Stimulated activated CD4-positive, alpha-beta T cell treated with anti-CD3 and anti-CD28 coated beads, Interleukin-2, amount 100 ng/mL, for 24 hours (primary cell): ENCODE data around the gene COL23A1.

ENCODE experiments used
- DNase-seq, 2 donors: peaks; one replicate each; pipeline ENCODE4 v3.0.0-alpha.2; 2020

COL23A1 gene

GRCh38 chr5:178388386-178389025 lies 201.7 kb downstream of the COL23A1 start:
- no peak for DNase-seq

GRCh38 chr5:178387856-178388190 lies 202.4 kb downstream of the COL23A1 start:
- DNase-seq, result no peak

- DNase-seq, result no peak
Observed at GRCh38 chr5:178387061-178387855, 202.9 kb downstream of the COL23A1 start.

- no peak for DNase-seq
Observed at GRCh38 chr5:178386336-178386931, 203.8 kb downstream of the COL23A1 start.

- DNase-seq, result no peak
Observed at GRCh38 chr5:178385496-178385890, 204.7 kb downstream of the COL23A1 start.

DNA sequence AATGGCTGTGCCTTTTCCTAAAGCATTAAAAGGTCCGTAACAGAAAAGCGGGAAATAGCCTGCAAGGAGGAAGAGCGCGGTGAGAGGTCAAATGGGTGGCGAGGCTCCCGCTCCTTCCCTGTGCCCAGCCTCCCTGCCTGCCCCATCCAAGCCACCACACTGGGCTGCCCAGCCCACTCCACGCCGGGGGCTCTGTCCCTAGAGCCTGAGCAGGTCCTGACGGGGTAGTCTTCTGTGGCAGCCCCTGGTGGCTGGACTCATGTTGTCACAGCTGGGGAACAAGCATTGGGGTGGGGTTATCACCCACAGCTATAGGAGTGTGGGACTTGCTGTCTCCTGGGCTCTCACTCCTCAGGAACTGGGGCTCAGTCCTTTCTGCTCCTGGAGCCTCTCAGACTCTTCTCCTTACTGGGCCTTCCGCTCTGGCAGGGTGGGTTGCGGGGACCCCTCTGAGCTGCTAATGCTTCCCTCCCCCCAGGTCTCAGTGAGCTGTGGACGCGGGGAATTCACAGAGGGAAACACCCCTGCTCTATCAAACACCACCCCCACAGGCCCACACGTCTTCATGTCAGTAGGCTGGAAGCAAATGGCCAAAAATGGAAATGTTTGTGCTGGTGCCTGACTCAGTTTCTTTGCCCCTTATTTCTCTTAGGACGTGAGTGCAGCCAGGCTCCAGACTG lies 205.2 kb downstream of the COL23A1 start:
- no peak for DNase-seq

DNA sequence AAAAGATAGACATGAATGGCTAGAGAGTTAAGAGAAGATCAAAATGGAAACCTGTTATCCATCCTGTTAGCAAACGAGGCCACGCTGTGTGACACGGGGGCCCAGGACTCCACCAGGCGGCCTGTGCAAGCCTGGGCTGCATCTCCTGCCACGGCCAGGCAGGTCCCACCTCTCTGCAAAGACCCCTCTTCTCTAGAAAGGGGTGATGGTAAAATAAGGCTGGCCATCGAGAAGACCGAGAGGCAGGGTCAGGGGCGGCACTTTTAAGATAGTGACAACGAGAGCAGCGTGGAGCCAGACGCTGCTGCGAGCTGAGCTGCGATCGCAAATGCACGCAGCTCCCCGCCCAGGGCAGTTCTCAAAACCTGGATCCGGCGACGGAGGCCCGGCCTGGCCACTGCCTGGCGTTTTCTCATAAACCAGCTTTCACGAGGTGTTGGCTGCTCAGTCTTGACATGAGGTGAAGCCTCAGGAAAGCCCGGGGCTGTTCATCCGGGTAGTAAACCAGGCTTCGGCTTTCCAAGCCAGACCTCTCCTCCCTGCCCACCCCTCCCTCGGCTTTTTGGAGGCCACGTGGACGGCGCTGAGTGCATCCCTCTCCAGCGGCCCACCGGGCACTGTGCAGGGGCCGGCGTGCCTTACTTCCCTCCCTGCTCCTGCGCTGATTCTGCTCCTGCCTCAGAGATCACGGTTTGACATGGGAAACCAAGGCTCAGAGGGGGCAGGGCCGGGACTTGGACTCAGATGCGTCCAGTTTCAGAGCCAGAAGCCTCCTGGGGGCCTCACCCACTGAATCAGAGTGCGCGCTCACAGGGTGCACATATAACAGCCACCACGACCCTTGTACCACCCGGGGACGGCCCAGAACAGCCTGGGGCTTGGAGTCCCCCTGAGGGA lies 206.0 kb downstream of the COL23A1 start:
- no peak for DNase-seq

DNA sequence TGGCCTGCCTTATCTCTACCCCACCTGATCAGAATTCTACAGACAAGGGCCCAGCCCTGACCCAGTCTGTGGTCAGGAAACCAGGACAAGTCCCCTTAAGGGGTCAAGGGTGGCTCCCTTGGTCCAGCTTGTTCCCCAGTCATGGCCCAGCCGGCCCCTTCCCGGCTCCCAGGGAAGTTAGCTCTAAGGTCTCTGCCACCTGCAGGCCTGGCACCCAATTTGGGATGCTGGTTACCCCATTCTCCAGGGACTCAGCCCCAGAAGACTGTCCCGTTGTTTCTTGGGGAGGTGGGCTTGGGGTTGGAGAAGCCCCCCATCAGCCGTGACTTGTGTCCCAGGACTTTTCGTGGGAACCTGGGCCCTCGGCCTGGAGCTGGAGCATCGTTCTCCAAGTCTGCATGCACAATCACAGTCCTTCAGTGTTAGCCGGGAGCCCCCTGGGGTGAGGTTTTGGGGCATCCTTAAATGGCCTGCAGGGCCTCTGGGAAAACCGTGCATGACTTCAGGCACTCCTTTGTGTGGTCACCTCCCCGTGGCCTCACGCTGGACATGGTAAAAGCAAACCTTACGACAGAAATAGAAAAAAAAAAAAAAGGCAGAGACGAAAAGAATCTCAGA lies 206.8 kb downstream of the COL23A1 start:
- no peak for DNase-seq

DNA sequence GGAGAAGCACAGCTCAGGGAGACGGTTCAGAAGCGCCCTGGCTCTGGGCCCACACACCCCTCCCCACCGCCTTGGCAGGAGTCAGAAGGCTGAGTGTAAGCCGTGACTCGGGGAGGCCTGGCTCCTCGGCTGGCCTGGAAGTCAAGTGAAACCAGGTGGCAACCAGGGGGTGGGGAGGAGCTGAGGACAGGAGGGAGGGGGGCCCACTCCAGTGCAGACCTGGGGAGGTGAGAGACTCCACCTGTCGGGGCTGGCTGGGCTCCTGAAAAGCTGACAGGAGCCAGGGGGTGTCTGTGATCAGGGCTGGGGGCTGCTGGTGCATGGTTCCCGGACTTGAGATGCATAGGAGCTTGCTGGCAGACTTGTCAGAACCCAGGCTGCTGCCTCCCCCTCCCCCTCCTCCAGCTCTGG lies 207.4 kb downstream of the COL23A1 start:
- no peak for DNase-seq

GRCh38 chr5:178381921-178382695 lies 208.1 kb downstream of the COL23A1 start:
- no peak for DNase-seq

DNA sequence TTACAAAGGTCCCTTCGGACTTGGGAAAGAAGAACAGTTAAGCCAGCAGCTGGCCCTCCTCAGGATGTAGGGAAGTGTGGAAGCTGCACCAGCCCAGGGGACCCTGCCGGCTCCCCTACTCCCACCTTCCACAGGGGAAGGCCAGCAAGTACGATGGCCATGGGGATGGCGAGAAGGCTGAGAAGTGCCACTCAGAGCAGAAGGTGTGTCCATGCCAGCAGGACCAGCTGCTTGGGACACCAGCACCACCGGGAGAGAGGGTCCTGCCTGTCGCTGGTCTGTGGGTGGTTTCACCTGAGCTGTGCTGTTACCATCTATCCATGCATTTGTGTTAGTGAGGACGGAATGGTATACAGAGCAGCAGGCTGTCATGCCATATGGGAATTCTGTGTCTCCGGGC lies 209.0 kb downstream of the COL23A1 start:
- DNase-seq, result no peak

DNA sequence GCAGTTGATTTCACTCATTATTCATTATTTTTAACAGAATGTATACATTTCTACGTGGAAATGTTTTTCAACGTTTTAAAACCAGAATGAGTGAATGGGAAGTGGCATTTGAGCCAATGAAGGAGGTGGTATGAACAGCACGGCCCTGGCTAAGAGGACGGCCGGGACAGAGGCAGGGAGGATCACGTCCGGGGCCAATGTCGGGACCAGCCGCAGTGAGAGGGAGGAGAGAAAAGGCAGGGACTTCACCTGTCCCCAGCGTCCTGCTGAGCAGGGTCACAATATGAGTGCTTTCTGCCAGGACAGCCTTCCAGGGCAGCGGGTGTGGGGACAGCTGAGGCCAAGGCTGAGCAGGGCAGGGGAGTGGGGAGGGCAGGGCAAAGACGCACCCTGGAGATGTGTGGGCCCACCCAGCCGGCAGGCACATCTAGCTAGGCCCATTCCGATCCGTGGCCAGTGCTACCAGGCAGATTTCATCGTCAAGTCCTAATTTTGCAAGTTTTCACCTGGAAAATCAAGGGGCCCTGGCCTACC lies 209.6 kb downstream of the COL23A1 start:
- DNase-seq, result no peak

DNA sequence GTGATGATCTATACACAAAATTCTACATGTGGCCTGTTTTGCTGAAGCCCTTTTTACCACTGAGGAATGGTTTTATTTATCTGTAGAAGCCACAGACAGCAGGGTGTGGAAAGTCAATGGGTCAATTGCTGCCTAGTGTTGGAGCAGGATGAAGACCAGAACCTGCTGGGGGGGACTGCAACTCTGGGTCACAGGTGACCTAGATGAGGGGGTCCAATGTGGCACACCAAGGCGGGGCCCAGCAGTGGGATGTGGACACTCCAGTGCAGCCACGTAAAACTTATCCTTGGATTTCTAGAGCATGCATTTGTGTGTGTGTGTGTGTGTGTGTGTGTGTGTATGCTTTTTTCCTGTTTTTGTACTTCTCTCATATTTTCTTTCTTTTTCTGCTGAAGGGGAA lies 210.1 kb downstream of the COL23A1 start:
- no peak for DNase-seq

DNA sequence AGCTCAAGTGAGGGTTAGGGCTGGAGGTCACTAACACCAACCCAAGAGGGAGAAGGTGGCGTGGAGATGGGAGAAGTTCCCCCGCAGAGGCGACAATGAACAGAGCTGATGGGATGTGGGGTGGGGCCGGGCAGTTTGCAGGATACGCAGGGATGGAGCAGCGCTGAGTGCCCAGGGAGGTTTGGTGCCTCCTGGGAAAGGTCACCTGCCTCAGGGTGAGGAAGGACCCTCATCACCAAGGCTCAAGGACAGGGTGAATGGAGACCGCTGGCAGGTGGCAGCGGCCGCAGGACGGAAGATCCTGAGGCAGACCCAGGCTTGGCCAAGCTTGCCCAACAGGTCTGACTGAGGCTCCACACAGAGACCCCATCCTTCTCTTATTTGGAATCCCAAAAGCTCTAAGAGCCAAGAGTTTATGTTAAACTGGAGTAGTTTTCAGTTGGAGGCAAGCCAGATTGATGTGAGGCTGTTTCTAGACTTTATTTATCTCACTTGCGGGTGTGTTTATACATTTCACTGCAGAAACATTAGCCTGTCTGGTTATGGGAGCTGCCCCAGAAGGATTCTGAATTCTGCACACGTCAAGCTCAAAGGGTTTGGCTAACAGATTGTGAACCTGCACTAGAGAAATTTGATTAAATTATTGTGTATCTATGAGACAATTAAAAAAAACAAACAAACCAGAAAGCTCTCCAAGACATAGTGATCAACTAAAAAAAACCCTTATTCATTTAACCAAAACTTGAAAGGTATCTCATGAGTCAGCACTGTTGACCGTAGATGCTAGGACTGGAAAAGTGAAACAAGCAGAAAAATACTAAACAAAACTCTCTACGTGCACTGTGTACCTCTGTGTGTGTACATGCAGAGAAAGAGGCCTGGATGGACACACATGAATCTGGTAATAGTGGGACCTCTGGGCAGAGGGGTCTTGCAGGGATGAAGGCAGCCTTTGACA lies 211.4 kb downstream of the COL23A1 start:
- DNase-seq, result no peak

DNA sequence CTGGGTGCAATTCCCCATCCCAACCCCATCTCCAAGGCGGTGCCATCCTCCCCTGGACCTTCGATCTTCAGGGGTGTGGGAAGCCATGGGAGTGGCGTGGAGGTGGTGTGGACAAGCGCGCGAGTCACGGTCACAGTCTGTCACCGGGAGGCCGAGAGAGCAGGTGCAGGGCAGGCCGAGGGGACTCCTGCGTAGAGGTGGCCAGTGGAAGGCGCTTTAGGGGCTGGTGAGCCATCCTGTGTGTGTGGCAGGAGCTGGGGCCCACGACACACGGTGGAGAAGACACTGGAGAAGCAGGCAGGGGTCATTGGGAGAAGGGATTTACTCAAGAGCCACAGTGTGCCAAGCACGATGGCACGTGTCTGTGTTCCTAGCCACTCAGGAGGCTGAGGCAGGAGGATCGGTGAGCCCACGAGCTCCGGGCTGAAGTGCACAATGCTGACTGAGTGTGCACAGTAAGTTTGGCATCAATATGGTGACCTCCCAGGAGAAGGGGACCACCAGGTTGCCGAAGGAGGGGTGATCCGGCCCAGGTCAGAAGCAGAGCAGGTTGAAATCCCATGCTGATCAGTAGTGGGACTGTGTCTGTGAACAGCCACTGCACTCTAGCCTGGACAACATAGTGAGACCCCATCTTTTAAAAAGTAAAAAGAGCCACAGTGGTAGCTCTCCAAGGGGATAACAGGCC lies 212.5 kb downstream of the COL23A1 start:
- DNase-seq, result no peak

DNA sequence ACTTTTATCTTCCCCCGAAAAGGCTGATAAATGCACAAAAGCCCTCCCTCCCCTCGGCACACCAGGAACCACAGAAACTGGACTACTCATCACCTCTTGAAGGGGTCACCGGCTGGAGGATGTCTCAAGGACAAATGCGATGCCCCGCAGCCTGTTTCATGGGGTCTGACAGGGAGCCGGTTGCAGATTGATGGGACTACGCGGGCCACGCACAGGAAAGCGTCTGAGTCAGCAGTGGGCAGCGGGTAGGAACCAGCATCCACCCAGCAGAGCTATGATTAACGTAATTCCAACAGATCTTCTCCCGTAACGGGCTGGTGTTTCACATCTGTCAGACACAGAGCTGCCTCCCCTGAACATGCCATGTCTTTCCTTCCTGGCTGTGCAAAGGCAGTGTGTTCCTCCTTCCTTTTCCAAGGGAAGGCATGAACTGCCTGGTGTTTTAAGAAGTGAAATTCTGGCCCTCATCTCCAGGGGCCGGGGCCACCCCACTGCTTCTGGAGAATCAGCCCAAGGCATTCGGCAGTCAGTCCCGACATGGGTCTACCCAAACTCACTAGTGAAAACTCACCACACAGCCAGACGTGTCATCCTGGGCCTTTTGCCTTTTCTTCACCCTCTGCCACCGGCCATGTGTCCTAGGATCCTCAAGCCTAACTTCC lies 213.1 kb downstream of the COL23A1 start:
- DNase-seq, result no peak

- no peak for DNase-seq
Observed at GRCh38 chr5:178375348-178375747, 214.8 kb downstream of the COL23A1 start.

DNA sequence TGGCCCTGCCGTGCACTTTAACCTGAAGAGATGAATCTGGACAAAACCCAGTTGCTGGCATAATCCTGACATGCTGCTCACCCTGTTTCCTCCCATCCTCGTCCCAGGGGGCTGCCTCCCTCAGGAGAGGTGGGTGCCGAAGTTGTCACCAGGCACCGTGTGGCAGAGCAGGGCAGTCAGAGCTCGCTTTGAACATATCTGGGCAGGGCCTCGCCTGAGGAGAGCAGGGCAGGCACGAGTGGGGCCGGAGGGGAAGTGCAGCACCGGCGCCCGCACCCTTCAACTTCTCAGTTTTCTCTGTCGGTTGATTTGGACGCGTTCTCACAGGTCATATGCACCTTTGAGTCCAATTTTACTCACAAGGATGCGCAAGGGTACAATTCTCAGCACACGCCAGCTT lies 216.5 kb downstream of the COL23A1 start:
- no peak for DNase-seq

GRCh38 chr5:178372142-178372571 lies 218.0 kb downstream of the COL23A1 start:
- no peak for DNase-seq
